Measurements from ENCODE around the gene MYO3B.

The MYO3B gene

DNA sequence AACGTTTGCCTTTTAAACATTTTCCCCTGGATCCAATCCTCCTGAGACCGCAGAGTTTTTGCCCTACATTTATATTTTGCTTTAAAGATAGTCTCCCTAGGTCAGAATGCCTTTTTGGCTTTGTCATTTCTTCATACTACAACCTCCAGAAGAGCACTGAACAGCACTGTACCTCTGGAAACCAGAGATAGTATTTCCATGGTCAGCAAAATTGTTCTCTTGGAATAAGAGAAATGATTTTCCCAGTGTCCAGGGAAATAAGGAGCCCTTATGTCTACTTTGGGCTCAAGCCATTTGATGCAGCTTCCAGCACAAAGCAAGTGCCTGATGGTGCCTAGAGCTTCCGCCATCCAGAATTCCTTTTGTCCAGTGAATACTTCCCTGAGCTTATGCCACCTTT is 461.7 kb downstream of the MYO3B start:
- Histone ChIP-seq H3K27me3 (ENCODE audit: insufficient read depth, low read depth, severe bottlenecking) (no peaks in the 10 kb centered on the region), H3K27ac (no peak overlapping the region), H3K36me3 (no peaks in the 10 kb centered on the region), H3K9me3 (ENCODE audit: severe bottlenecking) (no peaks in the 10 kb centered on the region), H3K4me3 (ENCODE audit: low read depth, low read length) (no peak overlapping the region)
- TF ChIP-seq, protein P1, sequence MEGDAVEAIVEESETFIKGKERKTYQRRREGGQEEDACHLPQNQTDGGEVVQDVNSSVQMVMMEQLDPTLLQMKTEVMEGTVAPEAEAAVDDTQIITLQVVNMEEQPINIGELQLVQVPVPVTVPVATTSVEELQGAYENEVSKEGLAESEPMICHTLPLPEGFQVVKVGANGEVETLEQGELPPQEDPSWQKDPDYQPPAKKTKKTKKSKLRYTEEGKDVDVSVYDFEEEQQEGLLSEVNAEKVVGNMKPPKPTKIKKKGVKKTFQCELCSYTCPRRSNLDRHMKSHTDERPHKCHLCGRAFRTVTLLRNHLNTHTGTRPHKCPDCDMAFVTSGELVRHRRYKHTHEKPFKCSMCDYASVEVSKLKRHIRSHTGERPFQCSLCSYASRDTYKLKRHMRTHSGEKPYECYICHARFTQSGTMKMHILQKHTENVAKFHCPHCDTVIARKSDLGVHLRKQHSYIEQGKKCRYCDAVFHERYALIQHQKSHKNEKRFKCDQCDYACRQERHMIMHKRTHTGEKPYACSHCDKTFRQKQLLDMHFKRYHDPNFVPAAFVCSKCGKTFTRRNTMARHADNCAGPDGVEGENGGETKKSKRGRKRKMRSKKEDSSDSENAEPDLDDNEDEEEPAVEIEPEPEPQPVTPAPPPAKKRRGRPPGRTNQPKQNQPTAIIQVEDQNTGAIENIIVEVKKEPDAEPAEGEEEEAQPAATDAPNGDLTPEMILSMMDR (IDR thresholded peaks at IDR 0.05; ENCODE audit: low read depth, low read length) = no peak
- DNase-seq = no peak

DNA sequence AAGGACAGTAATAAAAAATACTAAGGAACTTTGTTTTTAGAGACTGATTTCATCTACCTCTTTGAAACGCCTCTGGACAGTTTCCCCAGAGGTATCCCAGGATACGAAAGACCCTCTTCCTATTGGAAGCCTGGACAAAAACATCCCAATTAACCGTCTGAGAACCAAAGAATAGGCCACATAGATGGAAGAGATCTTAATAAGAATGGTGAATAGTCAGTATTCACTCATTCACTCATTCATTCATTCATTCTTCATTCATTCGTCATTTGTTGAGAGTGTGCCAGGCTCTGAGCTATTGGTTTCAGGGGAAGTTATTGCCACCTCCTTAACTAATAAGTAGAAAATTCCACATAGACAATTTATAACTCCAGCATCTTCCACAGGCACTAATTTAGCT is 464.0 kb downstream of the MYO3B start:
- no peak overlapping the region for H3K4me3 ChIP-seq (ENCODE audit: low read depth, low read length)
- H3K27me3 ChIP-seq (ENCODE audit: insufficient read depth, low read depth, severe bottlenecking) = no peaks in the 10 kb centered on the region
- no peak for DNase-seq
- TF ChIP-seq, protein P1 (IDR thresholded peaks at IDR 0.05; ENCODE audit: low read depth, low read length) = no peak
- no peaks in the 10 kb centered on the region for H3K36me3 ChIP-seq
- H3K27ac ChIP-seq = no peak overlapping the region
- no peaks in the 10 kb centered on the region for H3K9me3 ChIP-seq (ENCODE audit: severe bottlenecking)

DNA sequence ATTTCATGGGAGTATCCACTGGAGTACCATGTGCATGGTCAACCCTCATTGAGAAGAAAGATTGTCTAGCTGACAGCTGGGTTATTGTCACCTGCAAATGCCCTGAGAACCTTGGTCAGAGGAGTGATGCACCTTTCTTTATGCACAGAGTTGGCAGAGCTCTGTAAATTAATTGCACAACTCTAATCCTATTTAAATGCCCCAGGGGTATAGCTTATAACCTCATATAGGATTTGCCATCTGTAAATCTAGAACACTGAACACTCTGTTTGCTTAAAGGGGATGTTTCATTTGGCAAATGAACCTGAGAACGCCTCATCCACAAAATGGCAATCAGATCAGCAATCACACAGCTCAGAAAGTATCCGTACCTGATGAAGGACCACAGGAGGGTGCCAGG is 465.4 kb downstream of the MYO3B start:
- no peak for DNase-seq
- Histone ChIP-seq H3K27ac (no peak overlapping the region), H3K27me3 (ENCODE audit: insufficient read depth, low read depth, severe bottlenecking) (no peaks in the 10 kb centered on the region), H3K9me3 (ENCODE audit: severe bottlenecking) (no peaks in the 10 kb centered on the region), H3K36me3 (no peaks in the 10 kb centered on the region), H3K4me3 (ENCODE audit: low read depth, low read length) (no peak overlapping the region)
- TF ChIP-seq, protein P1 (IDR thresholded peaks at IDR 0.05; ENCODE audit: low read depth, low read length) = no peak

DNA sequence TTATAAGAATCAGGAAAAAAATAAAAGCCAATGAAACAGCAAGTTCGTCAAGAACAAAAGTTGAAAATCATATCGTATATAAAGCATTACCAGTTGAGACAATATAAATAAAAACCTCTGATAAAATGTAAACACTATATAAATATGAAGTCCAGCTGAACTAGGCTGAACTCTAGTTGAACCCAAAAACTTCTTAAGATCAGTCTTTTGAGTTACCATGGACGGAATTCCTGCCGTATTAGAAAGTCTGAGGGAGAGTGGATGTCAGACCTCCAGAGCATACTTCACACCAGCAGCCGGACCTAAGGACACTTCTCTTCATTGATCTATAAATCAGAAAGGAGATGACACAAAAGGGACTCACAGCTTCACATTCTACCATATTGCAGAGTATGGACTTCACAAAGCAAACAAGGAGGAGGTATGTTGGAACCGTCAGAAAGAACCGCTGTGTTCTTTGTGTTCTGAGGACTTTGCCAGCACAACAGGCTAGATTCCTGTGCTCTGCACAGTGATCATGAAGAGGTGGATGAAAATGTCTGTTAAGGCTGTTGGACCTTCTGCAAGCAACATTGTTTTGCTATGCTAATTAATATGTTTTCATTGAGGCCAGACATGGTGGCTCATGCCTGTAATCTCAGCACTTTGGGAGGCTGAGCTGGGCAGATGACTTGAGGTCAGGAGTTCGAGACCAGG is 469.9 kb downstream of the MYO3B start:
- TF ChIP-seq, protein P1 (IDR thresholded peaks at IDR 0.05; ENCODE audit: low read depth, low read length) = no peak
- Histone ChIP-seq H3K36me3 (no peaks in the 10 kb centered on the region), H3K27ac (no peak overlapping the region), H3K9me3 (ENCODE audit: severe bottlenecking) (no peaks in the 10 kb centered on the region), H3K4me3 (ENCODE audit: low read depth, low read length) (no peak overlapping the region), H3K27me3 (ENCODE audit: insufficient read depth, low read depth, severe bottlenecking) (no peaks in the 10 kb centered on the region)
- DNase-seq = no peak

DNA sequence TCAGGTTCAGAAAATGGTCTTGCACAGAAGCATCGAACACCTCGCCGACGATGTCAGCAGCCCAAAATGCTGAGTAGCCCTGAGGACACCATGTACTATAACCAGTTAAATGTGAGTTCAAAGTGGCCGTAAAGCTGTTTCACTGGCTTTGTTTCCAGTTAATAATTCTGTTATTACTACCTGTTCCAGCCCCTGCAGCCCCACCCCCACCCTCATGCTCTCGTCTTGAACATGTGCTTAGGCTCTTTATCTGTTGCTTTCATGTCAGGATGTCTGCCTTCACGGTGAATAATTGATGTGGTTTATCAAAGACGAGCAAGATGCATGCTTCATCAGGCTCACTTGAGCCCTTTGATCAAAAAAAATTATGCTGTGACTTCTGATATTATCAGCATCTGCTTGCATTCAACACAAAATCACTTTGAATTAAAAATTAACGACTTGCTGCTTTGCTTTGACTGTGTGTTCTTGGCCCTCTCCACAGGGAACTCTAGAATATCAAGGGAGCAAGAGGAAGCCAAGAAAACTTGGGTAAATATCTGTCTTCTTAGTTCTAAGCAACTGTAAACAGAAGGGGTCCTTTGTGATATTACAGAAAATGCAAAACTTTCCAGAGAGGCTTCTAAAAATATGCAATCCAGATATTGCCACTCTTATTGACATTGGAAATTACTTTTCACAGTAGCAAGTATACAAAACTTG is 473.8 kb downstream of the MYO3B start:
- Histone ChIP-seq H3K27me3 (ENCODE audit: insufficient read depth, low read depth, severe bottlenecking) (no peaks in the 10 kb centered on the region), H3K9me3 (ENCODE audit: severe bottlenecking) (no peaks in the 10 kb centered on the region), H3K27ac (no peak overlapping the region), H3K4me3 (ENCODE audit: low read depth, low read length) (no peak overlapping the region), H3K36me3 (no peaks in the 10 kb centered on the region)
- TF ChIP-seq, protein P1 (IDR thresholded peaks at IDR 0.05; ENCODE audit: low read depth, low read length) = no peak
- no peak for DNase-seq
